Measurements from ENCODE around the gene FAM193B.
A peak's percentile ranks its signal among the peaks of the same experiment; 100 is the strongest.
"Not testable (repeated sequence)": the region's sequence is repeated elsewhere in the genome, so short reads cannot be mapped to it uniquely, and the experiment has no call there.

FAM193B gene

DNA sequence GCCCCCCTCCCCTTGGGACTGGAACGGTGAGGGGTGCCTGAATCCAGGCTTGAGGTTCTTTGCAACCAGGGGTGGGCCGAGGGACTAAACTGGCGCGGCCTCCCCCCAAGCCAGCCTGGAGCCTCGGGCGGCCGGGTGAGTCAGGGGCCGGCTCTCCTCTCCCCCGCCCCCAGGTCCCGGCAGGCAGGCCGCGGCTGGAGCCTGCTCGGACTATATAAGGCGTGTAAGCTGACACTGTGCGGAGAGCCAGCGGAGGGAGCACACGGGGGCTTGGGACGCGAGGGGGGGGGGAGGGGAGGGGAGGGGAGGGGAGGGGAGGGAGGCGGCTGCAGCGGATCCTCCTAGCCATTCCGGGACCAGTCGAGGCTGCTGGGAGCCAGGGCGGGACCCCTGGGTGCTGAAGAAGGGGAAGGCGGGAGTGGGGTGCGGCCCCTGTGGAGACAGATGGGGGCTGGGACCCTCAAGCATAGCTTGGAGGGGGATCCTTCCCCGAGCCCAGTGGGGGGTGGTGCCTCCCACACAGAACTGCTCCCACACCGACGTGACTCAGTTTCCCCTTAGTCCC is 57.6 kb downstream of the FAM193B start:
- no peak for DNase-seq

DNA sequence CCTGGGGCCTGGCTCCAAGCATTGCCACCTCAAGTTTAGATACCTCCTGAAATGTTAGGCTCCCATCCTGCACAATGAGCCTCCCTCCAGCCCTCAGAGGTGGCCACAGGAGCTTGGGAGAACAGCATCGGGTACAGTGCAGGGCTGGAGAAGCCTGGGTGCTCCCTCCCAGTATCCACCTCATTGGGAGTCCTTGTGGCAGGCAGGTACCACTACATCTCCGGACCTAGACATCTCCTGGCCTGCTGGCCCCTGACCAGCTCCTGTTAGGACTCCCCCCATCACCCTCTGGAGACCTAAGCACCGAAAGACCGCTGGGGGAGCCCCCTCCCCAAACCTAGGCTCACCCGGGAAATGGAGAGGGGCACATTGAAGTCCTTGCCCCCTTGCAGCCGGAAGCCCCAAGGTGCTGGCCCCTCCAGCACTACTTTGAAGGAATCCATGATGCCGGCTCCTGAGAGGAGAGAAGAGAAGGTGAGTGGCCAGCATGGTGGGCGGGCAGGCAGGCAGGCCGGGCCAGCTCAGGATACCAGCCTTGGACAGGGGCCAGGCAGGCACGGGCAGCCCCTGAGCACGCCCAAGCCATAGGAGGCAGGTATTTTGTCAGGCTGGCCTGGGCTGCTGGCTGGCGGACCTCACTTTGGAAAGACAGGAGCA is 58.2 kb downstream of the FAM193B start:
- no peak for DNase-seq

DNA sequence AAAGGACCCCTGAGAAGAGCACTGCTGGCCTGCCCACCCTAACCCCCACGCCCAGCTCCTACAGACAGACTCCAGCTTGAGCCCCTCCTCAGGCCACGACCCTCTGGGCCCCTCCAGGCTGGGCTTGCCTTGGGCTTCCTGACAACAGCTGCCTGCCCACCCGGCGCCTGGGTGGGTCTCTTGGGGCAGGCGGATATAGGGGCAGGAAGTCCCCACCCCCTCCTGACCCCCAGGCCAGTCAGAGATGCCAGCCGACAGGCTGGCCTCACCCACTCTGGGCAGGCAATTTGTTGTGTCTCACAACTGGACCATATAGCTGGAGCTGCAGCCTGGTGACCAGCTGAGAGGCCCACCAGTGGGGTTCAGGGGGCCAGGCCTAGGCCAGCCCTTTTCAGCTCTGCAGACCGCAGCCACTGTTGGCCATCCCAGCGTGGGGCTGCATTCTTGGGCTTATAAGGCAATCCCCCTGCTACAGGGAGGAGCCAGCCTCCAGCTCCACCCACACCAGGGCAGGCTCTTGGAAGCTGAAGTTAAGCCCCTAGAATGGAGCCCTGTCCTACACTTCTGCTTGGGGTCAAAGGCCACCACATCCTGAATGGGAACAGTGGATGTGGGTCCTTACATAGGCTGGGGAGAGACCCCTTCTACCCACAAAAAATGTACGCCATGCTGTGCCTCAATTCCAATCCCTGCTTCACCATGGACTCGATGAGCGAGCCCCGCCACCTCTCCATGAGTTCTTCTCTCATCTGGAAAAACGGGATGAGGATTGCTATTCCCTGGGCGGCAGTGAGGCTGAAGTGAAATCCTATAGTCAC is 58.9 kb downstream of the FAM193B start:
- DNase-seq, result no peak

DNA sequence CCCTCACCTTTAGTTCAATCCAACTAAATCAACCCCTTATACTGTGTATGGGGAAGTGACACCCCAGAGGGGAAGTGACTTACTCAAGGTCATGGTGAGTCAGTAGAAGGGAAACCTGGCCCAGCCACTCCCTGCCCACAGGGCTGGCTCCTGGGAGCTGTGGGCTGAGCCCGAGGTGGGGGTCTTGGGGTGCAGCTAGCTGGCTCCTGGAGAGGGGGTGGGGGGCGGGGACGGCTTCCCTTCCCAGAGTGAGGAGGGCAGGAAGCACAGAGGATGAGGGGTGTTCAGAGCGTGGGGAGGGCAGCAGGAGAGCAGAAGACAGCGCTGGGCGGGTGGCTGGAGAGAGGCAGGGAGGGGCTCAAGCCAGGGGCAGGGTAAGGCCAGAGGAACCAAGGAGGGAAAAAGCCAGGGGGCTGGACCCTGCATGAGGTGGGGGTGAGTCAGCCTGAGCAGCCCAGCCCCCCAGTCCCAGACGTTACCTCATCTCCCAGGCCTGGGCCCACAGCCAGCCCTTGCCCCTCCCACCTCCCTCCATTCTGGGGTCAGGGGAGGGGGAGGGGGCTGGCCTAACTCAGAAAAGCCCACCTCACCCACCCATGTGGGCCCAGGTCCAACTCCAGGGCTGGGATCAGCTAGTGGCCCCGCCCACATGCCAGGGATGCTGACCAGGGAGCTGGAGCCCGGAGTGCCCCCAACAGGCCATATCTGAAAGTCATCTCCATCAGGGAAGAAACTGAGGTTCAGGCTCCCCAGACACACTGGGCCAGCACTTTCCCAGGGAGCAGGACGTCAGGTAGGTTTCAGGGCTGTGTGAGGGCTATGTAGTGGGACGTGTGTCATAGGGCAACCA is 59.8 kb downstream of the FAM193B start:
- no peak for DNase-seq

DNA sequence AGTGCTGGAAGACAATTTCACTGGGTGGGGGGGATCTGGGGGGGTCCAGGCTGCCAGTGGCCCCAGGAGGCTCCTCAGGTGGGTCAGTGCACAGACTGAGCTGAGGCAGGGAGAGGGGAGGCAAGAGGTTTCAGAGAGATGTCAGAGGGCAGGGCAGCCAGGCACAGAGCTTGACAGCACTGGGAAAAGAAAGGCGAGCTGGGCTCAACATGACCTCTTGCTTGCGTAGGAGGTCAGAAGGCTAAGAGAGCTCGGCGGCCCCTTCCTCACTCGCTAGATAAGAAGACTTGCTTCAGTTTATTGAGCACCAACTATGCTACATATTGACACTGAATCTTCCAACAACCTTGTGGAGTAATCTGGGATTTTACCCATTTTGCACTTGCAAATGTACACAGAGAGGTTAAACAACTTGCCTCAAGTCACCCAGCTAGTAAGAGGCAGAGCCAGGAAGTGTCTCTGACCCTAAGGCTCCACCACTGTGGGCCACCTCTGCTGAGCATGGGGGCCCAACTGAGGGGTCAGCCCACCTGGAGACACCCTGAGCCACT is 60.5 kb downstream of the FAM193B start:
- DNase-seq, result no peak

DNA sequence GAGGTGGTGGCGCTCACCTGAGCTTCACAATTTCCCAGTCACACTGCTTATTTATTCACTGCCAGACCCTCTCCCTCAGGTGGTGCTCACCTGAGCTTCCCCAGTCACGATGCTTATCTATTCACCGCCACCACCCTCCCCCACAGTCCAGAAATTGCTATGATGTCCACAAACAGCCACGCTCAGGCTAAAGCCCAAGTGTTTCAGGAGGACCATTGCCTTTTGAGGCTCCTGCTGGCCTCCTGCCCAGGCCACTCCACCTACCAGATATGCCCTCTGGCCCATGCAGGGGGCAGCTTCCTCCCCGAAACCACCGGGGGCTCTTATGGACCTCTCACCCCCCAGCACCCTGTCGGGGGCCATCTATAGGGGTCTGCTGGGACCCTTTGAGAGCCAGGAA is 61.5 kb downstream of the FAM193B start:
- no peak for DNase-seq

DNA sequence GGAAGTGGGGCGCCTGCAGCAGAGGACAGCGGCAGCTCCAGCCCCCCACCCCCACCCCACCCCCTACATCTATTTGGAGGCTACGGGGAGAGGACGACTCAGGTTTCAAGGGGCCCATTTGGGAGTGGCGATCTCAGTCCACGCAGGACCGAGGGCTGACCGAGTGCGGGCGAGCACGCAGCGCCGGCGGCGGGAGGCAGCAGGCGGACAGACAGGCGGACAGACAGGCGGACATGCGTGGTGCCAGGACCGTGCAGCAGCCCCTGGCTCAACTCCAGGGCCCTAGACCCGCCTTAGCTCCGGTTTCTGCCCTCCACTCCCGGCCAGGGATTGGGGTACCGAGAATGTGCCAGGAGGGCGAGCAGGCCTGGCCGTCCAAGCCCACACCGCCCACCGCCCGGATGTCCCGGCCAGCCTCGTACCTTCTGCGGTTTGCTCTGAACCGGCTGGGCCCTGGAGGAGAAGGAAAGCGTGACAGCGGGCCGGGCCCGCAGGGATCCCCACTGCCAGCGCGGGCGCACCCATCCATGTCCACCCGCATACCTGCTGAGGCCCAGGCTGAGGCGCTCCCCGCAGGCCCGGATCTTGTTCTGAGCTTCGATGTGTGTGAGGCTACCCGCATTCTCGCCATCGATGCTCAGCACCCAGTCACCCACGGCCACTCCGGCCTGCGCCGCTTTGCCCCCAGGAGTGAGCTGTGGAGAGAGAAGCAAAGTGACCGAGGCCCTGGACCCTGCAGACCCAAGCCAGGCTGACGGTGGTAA is 62.2 kb downstream of the FAM193B start:
- DNase-seq, result no peak

DNA sequence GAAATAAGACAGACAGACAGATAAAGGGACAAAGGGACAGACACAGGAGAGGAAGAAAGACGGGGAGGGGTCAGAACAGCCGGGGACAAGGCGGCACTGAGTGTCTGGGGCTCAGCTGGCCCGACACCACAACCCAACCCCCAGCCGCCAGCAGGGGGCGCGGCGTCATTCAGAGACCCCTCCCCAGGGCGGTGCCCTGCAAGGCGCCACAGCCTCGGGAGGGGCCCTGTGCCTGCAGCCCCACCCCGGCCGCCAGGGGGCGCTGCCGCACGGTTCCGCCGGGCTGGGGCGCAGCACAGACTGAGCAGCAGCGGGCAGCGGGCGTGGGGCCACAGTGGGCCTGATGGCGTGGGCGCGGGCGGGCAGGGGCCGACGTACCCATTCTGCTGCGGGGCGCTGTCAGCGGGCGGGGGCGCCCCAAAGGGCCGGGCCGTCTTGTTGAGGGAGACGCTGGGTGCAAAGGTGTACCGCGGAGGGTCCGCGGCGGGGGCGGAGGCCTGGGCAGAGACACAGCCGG is 62.9 kb downstream of the FAM193B start:
- peak; percentile 25 for DNase-seq

DNA sequence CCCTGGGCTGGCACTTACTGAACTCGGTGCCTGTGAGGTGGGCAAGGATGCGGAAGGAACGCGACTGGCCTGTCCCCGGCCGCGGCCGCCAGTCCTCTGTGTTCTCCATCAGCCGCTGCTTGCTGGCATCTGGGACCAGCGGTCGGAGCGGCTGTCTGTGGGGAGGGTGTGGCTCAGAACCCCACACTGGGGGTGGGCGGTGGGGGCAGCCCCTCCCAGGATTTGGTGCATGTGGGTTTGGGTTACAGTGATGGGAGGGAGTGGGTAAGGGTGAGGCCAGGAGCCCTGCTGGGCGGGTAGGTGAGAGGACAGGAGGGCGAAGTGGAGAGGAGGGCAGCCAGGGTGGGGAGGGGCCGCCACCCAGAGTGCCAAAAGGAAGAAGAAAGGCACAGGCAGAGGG is 63.4 kb downstream of the FAM193B start:
- no peak for DNase-seq

DNA sequence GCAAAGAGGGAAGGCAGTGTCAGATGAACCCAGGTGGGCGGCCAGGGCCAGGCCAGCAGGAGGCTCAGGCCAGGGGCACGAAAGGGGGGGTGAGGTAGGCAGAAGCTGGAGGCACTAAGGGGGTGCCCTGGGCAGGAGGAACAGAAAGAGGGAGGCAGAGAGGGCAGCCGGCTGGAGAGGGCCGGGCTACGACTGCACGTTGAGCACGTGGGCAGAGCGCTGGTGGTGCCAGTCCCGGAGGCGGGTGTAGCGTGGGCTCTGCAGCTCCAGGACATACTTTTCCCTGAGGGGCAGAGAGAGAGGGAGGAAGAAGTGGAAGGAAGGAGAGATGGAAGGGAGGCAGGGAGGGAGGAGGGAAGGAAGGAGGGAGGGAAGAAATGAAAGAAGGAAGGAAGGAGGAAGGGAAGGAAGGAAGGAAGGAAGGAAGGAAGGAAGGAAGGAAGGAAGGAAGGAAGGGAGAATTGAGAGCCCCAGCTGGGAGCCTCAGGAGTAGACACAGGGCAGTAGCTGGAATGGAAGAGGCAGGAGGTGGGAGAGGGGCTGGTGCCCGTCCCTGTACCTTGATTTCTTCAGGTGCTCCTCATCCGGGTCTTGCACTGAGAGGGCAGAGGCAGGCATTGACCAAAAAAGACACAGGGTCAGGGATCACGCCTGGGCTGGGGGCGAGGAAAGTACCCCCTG is 63.9 kb downstream of the FAM193B start:
- DNase-seq, result no peak

DNA sequence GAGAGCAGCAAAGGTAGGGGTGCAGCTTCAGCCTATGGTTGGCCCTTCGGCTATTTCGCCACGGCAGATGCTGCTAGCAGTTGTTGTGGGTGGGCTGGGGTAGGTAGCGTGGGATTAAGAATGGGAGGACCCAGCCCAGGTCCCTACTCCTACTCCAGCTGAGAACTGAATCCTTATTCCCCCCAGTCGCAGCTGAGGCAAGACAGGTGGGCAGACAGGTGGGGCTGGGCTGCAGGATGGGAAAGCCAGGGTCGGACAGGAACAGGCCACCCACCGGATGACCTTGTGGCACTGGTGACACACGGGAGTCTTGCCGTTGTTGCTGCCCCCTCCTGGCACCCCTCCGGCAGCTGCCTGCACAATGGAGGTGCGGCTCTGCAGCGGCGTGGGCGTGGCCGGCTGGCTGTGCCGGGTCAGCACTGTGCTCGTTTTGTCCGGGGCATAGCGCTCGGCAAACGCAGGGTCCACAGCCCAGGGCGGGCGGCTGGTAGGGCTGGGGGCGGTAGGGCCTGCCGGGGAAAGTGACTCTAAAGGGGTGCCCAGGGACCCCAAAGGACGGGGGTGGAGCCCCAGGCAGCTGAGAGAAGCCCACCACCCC is 65.1 kb downstream of the FAM193B start:
- no peak for DNase-seq

DNA sequence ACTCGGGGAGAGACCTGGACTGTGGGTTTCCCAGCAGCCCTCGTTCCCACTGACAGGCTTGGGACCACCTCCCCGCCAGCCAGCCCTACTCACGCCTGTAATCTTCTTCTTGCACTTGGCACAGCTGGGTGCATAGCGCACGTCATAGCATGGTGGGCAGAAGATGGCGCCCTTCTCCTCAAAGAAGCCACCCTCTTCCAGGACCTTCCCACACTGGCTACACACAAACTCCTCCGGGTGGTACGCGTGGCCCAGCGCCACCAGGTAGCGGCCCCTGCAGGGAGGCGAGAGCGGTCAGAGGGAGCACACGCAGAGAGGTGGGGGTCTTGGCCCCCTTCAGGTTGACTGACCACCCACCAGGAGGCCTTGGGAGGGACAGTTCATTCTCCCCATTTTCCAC is 66.4 kb downstream of the FAM193B start:
- no peak for DNase-seq

DNA sequence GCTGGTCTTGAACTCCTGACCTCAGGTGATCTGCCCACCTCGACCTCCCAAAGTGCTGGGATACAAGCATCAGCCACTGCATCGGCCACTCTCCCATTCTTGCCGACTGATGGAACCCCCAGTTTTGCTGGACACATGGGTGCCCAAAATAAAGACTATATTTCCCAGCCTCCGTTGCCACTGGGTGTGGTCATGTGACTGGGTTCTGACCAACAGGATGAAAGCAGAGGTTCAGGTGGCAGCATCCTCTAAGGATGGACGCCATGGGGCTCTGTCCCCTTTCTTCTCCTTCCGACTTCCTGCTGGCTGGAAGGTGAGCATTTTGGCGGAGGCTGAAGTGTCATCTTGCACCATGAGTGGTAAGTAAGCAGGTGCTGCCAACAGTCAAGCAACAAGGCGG is 67.2 kb downstream of the FAM193B start:
- DNase-seq, result no peak

DNA sequence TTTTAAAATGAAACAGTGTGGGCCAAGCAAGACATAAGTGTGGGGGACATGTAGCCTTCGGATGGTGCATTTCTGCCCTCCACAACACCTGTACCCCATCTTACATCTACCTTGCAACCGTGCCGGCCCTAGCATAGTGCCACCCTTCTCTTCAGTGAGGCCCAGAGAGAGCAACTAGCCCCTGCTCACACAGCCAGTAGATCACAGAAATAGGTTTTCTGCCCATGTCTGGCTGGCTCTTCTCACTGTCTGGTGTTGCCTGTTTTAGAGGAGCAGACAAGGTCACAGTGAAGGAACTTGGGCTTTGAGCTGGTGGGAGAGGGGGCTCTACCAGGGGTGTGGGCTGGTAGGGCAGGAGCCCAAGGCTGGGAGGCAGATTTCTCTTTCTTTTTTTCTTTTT is 68.1 kb downstream of the FAM193B start:
- no peak for DNase-seq

DNA sequence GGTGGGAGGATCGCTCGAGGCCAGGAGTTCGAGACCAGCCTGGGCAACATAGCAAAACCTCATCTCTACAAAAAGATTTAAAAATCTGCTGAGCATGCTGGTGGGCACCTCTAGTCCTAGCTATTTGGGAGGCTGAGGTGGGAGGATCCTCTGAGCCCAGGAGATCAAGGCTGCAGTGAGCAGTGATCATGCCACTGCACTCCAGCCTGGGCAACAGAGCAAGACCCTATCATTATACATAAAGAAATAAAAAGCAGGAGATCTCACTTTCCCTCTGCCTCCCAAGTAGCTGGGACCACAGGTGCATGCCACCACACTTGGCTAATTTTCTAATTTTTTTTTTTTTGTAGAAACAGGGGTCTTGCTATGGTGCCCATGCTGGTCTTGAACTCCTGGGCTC is 68.6 kb downstream of the FAM193B start:
- DNase-seq, result not testable (repeated sequence)

DNA sequence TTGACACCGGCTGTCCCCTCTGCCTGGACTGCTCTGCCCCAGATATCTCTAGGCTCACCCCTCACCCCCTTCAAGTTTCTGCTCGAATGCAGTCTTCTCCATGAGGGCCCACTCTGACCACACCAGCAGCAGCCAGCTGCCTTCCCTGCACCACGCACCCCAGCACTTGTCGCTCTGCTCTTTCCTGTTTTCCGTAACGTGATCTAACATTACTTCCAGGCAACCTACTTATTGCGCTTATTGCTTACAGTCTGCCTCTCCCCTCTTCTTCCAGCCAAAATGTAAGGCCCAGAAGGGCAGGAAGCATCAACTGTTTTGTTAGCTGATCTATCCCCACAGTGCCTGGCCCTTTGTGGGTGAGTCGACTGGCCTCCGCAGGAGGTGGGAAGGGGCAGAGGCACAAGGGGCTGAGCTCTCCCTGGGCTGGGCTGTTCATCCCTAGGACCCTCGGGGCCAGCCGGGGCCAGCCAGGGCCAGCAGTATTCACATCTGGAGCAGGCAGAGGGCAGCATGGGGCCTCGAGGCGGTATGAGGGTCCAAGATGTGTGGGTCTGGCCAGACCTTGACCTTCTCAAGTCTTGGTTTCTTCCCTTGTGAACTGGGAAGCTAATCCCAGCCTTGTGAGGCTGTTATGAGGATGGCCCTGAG is 69.3 kb downstream of the FAM193B start:
- no peak for DNase-seq

DNA sequence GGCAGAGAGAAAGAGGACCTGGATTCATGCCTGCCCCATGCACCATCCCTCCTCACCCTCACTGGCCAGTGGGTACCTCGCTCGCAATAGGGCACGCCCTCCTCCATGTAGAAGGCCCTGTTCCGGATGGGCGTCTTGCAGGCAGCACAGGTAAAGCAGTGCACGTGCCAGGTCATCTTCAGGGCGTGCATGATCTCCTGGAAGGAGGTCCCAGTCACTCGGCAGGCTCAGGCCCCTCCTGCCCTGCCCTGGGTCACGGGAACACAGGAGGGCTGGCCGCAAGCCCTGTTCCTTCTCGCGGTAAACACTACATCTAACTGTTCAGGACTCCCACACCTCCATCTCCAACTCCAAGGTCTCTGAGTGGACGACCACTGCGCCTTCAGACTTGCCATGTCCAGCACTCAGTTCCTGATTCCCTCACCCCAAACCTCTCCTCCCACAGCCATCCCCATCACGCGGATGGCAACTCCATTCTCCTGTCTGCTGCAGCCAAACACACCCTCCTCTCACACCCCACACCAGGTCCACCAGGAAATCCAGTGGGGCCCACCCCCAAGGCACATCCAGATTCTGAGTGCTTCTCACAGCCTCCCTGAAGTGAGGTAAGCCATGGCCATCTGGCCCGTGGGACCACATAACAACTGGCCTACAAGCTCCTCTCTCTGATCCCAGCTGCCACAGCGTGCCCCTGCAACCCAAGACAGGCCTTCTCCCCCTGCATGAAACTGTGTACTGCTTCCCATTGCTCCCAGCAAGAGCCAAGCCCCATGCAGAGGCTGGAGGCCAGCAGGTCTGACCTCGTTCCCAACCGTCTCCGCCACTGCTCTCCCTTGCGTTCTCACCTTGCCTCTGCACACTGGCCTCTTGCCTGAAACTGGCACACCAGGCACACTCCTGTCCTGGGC is 70.1 kb downstream of the FAM193B start:
- DNase-seq, result no peak

DNA sequence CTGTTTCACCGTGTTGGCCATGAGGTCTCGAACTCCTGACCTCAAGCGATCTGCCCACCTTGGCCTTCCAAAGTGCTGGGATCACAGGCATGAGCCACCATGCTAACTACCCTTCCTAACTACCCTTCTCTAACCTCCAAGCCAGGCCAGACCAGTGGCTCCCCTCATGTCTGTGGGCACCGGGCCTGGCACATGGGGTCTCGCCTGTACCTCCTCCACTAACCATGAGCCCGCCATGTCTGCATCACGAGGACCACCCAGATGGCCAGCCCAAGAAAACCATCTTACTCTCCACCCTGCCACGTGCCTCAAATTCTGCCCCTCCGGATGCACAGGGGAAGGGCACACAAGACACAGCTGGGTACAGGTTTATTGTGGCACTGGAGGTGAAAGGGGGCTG is 71.3 kb downstream of the FAM193B start:
- no peak for DNase-seq

DNA sequence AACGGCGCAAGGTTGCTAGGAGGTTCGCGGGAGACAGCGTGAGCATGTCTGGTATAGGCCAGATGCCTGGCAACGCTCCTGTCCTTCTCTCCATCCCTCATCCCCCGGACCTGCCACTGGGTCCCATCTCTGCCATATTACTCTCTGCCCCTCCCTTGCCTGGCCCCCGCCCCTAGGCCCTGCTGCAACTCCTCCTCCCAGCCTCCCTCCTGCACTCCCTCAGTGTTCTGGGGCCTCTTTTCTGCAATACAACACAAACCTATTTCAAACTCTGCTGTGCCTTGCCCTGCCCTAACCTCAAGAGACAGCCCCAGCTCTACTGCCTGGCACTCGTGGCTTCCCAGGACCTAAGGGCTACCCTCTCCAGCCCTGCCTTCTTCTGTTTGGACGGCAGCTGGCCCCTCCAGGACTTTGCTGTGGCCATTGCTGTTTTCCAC is 72.0 kb downstream of the FAM193B start:
- DNase-seq, result no peak

Measured in activated naive CD4-positive, alpha-beta T cell treated with Interleukin-2 at 50 U/mL for 16 hours (primary cell).